Measurements from ENCODE around the gene ZNF850. TPM values are rescaled to one million over a fixed set of nuclear protein-coding genes. Genes with fewer than 3 reads are reported as not detected.

The ZNF850 gene
- total RNA-seq, 1 donor: 2.5 TPM

GRCh38 chr19:36687214-36688056 is 85.2 kb downstream of the ZNF850 start, which contains the start of gene ZNF567:
ZNF567 (plus strand) TSS chr19:36687612; CDS start chr19:36694868, 7,256 bp downstream.
- peak; percentile 99 for DNase-seq (ENCODE audit: insufficient read length, low spot score, missing footprints)
- H4K20me1 ChIP-seq (ENCODE audit: insufficient read depth, low read length): no peaks in the 10 kb centered on the region
- no peaks in the 10 kb centered on the region for H3K9me3 ChIP-seq (ENCODE audit: low read depth, low read length)
- TF ChIP-seq, protein P1, sequence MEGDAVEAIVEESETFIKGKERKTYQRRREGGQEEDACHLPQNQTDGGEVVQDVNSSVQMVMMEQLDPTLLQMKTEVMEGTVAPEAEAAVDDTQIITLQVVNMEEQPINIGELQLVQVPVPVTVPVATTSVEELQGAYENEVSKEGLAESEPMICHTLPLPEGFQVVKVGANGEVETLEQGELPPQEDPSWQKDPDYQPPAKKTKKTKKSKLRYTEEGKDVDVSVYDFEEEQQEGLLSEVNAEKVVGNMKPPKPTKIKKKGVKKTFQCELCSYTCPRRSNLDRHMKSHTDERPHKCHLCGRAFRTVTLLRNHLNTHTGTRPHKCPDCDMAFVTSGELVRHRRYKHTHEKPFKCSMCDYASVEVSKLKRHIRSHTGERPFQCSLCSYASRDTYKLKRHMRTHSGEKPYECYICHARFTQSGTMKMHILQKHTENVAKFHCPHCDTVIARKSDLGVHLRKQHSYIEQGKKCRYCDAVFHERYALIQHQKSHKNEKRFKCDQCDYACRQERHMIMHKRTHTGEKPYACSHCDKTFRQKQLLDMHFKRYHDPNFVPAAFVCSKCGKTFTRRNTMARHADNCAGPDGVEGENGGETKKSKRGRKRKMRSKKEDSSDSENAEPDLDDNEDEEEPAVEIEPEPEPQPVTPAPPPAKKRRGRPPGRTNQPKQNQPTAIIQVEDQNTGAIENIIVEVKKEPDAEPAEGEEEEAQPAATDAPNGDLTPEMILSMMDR (IDR thresholded peaks at IDR 0.05; ENCODE audit: extremely low read depth, low read depth, low read length): no peak
- H2AFZ ChIP-seq (ENCODE audit: low read length): peak within 1 kb of the TSS; percentile 96
- H3K27me3 ChIP-seq (ENCODE audit: insufficient read depth, low read length): no peaks in the 10 kb centered on the region
- H3K4me2 ChIP-seq (ENCODE audit: insufficient read depth, low read length): peak within 1 kb of the TSS; percentile 90
- H3K36me3 ChIP-seq (ENCODE audit: insufficient read depth, low read length): peaks cover 32% of the 10 kb centered on the region
- H3K27ac ChIP-seq (ENCODE audit: low read depth, low read length): peak within 1 kb of the TSS; percentile 76
- peaks cover 47% of the 10 kb centered on the region for H3K79me2 ChIP-seq (ENCODE audit: insufficient read depth, low read length)
- peak within 1 kb of the TSS; percentile 95 for H3K4me3 ChIP-seq (ENCODE audit: insufficient read depth, low read length)
- peaks cover 7% of the 10 kb centered on the region for H3K4me1 ChIP-seq (ENCODE audit: insufficient read depth, low read length)

DNA sequence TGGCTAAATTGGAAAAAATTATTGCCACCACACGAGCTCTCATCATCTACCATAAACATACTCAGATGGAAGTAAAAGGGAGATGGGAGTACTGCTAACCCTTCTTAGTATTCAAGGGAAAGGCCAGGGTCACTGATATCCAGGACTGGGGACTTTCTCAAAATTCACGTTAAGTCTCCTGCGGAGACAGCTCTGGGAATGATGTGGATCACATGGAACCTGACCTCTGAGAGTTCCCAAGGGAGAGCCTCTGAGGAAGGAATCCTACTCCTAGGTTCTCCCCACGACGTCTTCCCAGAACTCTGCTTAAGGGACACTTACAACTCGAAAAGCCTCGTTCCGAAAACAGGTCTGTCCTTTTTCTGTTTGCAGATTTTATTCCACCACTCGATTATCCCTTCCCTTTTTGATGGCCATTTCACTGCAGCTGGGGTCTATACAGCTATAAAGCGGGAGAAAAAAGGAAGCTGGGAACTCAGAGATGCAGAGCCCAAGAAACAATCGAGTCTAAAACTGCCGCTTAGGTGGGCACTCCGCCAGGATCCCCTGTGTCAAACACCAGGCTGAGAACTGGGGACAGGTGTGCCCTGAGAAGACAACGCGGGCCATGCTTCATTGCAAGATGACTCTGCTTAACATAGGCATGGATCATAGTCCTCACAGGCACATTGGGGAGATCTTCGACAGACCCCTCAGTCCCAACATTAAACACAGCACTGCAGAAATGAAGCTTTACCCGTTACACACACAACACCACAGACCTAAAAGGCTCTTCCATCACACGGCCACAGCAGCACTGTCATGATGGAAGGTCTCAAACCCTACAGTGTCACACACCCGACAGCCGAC is 86.0 kb downstream of the ZNF850 start:
- Histone ChIP-seq H3K27ac (ENCODE audit: low read depth, low read length) (peak overlapping the region; percentile 45), H3K36me3 (ENCODE audit: insufficient read depth, low read length) (peaks cover 23% of the 10 kb centered on the region), H3K4me1 (ENCODE audit: insufficient read depth, low read length) (peaks cover 7% of the 10 kb centered on the region), H3K9me3 (ENCODE audit: low read depth, low read length) (no peaks in the 10 kb centered on the region), H3K27me3 (ENCODE audit: insufficient read depth, low read length) (no peaks in the 10 kb centered on the region), H3K4me2 (ENCODE audit: insufficient read depth, low read length) (peak overlapping the region; percentile 90), H4K20me1 (ENCODE audit: insufficient read depth, low read length) (no peaks in the 10 kb centered on the region), H3K79me2 (ENCODE audit: insufficient read depth, low read length) (peaks cover 47% of the 10 kb centered on the region), H3K4me3 (ENCODE audit: insufficient read depth, low read length) (peak overlapping the region; percentile 95), H2AFZ (ENCODE audit: low read length) (peak overlapping the region; percentile 96)
- peak; percentile 79 for DNase-seq (ENCODE audit: insufficient read length, low spot score, missing footprints)
- TF ChIP-seq, protein P1 (IDR thresholded peaks at IDR 0.05; ENCODE audit: extremely low read depth, low read depth, low read length): no peak

DNA sequence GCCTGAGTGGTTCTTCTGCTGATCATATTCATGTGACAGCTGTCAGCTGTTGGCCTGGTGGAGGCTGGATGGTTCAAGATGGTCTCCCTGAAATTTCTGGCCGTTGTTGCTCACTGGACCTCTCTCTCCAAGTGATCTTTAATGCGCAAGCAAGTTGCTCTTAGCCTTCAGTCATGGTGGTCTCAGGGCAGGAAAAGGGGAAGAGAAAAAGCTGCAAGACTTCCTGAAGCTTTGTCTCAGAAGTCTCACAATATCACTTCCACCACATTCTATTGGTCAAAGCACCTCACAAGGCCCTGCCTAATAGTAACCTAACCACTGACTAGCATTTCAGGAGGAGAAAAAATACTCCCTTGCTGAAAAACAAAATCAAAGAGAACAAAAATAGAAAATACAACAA is 86.8 kb downstream of the ZNF850 start:
- peaks cover 7% of the 10 kb centered on the region for H3K4me1 ChIP-seq (ENCODE audit: insufficient read depth, low read length)
- no peak for DNase-seq (ENCODE audit: insufficient read length, low spot score, missing footprints)

More for the DNA sequence above, 86.8 kb downstream of the ZNF850 start:
- no peak overlapping the region for H2AFZ ChIP-seq (ENCODE audit: low read length)
- H3K36me3 ChIP-seq (ENCODE audit: insufficient read depth, low read length): peaks cover 17% of the 10 kb centered on the region
- TF ChIP-seq, protein P1 (IDR thresholded peaks at IDR 0.05; ENCODE audit: extremely low read depth, low read depth, low read length): no peak
- no peak overlapping the region for H3K4me2 ChIP-seq (ENCODE audit: insufficient read depth, low read length)
- no peaks in the 10 kb centered on the region for H3K9me3 ChIP-seq (ENCODE audit: low read depth, low read length)
- no peaks in the 10 kb centered on the region for H3K27me3 ChIP-seq (ENCODE audit: insufficient read depth, low read length)
- peaks cover 45% of the 10 kb centered on the region for H3K79me2 ChIP-seq (ENCODE audit: insufficient read depth, low read length)
- no peak overlapping the region for H3K27ac ChIP-seq (ENCODE audit: low read depth, low read length)
- H3K4me3 ChIP-seq (ENCODE audit: insufficient read depth, low read length): no peak overlapping the region
- no peaks in the 10 kb centered on the region for H4K20me1 ChIP-seq (ENCODE audit: insufficient read depth, low read length)
